AG09319 (cell line): Measurements from ENCODE around the gene ANKRD29.
"Not testable (repeated sequence)": the region's sequence is repeated elsewhere in the genome, so short reads cannot be mapped to it uniquely, and the experiment has no call there.

ENCODE experiments used
- DNase-seq: peaks from one replicate; pipeline ENCODE4 v3.0.0-alpha.2; 2010; ENCODE audit warnings: low read depth; ENCODE audit errors: extremely low read depth
- CTCF ChIP-seq: IDR thresholded peaks from 2 replicates; pipeline ENCODE4 v1.5.1; 2011; ENCODE audit warnings: low read depth, mild to moderate bottlenecking, inconsistent platforms, low read length, moderate library complexity

The ANKRD29 gene

GRCh38 chr18:23565916-23566547 is 96.7 kb downstream of the ANKRD29 start:
- TF ChIP-seq CTCF = no peak
- DNase-seq = no peak

- TF ChIP-seq CTCF = no peak
- no peak for DNase-seq
These were observed 99.2 kb downstream of the ANKRD29 start for GRCh38 chr18:23563377-23564043.

GRCh38 chr18:23560186-23560585 is 102.5 kb downstream of the ANKRD29 start:
- no peak for TF ChIP-seq CTCF
- no peak for DNase-seq

- not testable (repeated sequence) for DNase-seq
These were observed 105.2 kb downstream of the ANKRD29 start for GRCh38 chr18:23557511-23557910.

- no peak for DNase-seq
- TF ChIP-seq CTCF = no peak
These were observed 106.4 kb downstream of the ANKRD29 start for GRCh38 chr18:23556145-23556780.

GRCh38 chr18:23553887-23554286 is 108.8 kb downstream of the ANKRD29 start:
- TF ChIP-seq CTCF = no peak
- no peak for DNase-seq

- TF ChIP-seq CTCF = no peak
- DNase-seq = no peak
These were observed 110.2 kb downstream of the ANKRD29 start for GRCh38 chr18:23552505-23552904.
